Stomach (tissue), 9 donors: ENCODE results near the gene NTPCR. TPM values are rescaled to one million over a fixed set of nuclear protein-coding genes. Genes with fewer than 3 reads are reported as not detected.

Experiments
- DNase-seq, 2 donors: peaks; one replicate each; pipeline versions ENCODE4 v3.0.0 to v3.0.0-alpha.2; 2013 to 2019
- H3K27ac ChIP-seq, 5 donors: fragments of 200-600 bp in 4 of 5; sonication (generic) in 4 of 5; one replicate each; pipeline ENCODE4 v1.5.1; 2013 to 2019; ENCODE audit warnings: mild to moderate bottlenecking in 1 of 5, moderate library complexity in 1 of 5
- H3K27me3 ChIP-seq, 3 donors: fragments of 200-600 bp; sonication (generic); one replicate each; pipeline ENCODE4 v1.5.1; 2017 to 2019; ENCODE audit warnings: mixed run types in 1 of 3
- H3K36me3 ChIP-seq, 4 donors: fragments of 200-600 bp; sonication (generic); 1 replicate in 3 of 4; 2 replicates in 1 of 4; pipeline ENCODE4 v1.5.1; 2016 to 2019
- H3K4me1 ChIP-seq, 4 donors: fragments of 200-600 bp; sonication (generic); one replicate each; pipeline ENCODE4 v1.5.1; 2016 to 2019
- H3K4me3 ChIP-seq, 4 donors: fragments of 200-600 bp; sonication (generic) in 3 of 4; one replicate each; pipeline ENCODE4 v1.5.1; 2016 to 2019; ENCODE audit warnings: mild to moderate bottlenecking in 1 of 4
- H3K9me3 ChIP-seq, 4 donors: fragments of 200-600 bp; sonication (generic); one replicate each; pipeline ENCODE4 v1.5.1; 2016 to 2019
- EP300 ChIP-seq: sonication (generic); formaldehyde crosslinking; IDR thresholded peaks from one replicate; pipeline ENCODE4 v1.6.1; 2017; ENCODE audit warnings: antibody characterized with exemption
- POLR2A ChIP-seq, 4 donors: fragments of 450-650 bp; IDR thresholded peaks; one replicate each; pipeline ENCODE4 v1.6.1; 2016; ENCODE audit warnings: antibody characterized with exemption in 4 of 4, control low read depth in 2 of 4, mild to moderate bottlenecking in 1 of 4, moderate library complexity in 1 of 4
- POLR2AphosphoS5 ChIP-seq, 3 donors: sonication (generic); formaldehyde crosslinking; IDR thresholded peaks; one replicate each; pipeline ENCODE4 v1.6.1; 2016; ENCODE audit warnings: antibody characterized with exemption in 3 of 3
- WGBS, 5 donors: extraction: QIAGEN DNeasy Blood & Tissue Kit in 3 of 5; methylation state at CpG; one replicate each; pipeline versions ENCODE4 v1.1.5 to v1.1.7; 2013 to 2018; 5-methylcytosine and 5-hydroxymethylcytosine counted together
- intact Hi-C: fragments of 100-400 bp; cut with DNase I; formaldehyde crosslinking; loops from one replicate; pipeline ENCODE4 v1.15.1; 2023; ENCODE audit warnings: low total_unique reads
- polyA plus RNA-seq, 3 donors: library from polyadenylated mRNA; stranded (reverse); fragments of 200-250 nt; gene quantifications; one replicate each; pipeline ENCODE4 v1.2.3, GENCODE V29; 2013
- total RNA-seq, 5 donors: library from RNA; depleted of rRNA; stranded (reverse); fragments of >200 nt; gene quantifications; one replicate each; pipeline versions ENCODE4 v1.1.0 to v1.2.3, GENCODE V29; 2014 to 2016
- TF ChIP-seq, protein P1 (sequence below), 7 experiments: fragments of 450-650 bp in 4 of 7; fragments of 200-600 bp in 3 of 7; sonication (generic) in 3 of 7; IDR thresholded peaks; one replicate each; pipeline ENCODE4 v1.5.1; 2016 to 2019; ENCODE audit warnings: antibody characterized with exemption in 7 of 7, control low read depth in 2 of 7, mild to moderate bottlenecking in 1 of 7
- donor health status: healthy with polysubstance abuse.
- donor health status: Bipolar disorder and iron deficiency.
- donor health status: healthy.

The NTPCR gene
- total and polyA plus RNA-seq, 8 donors, result 14.9 to 56.3 (median 43.1) TPM

DNA sequence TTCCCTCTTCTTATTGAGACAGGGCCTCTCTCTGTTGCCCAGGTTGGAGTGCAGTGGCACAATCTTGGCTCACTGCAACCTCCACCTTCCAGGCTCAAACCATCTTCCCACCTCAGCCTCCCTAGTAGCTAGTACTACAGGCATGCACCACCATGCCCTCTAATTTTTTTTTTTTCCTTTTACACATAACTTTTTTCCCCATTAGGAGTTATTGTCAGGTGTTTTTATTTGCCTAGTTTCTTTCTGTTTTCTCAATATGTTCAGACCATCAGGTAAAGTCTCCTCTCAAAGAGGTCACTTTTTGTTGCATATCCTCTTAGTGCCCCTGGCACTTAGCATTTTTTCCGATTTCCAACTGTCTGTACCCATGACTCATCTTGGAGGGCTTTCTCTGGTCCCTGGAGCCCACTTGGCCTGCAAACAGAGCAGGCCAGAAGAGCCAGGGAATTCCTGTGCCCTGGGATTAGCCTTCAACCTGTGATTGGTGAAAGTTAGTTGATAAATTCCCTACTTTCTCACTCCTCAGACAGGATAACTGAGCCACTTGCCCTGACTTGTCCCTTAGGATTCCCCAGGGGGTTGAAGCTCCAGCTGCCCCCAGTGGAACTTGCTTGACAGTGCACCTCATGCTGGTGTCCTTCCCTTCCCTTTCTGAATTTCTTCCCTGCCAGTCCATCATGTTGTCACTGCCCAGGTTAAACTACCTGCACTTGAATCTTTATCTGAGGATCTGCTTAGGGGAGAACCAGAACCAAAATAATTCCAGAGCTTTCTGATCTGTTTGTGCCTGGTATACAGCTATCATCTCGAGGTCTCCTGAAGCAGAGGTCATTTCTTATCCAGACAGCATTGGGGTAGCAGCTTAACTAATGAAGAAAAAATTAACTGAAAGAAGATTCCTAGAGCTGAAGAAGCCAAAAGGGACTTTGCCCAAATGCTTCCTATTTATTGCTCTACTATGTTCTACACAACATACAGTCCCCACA is 2.4 kb downstream of the NTPCR start:
- intact Hi-C loops, result loop anchor here (10.0 kb wide), 1 partner anchor 318 kb away; the partner anchor contains the start of gene SIPA1L2
- WGBS, 5 donors, result 83 to 96% (median 91%) methylated on average over 2 of the region's 2 CpGs
- no peak overlapping the region for H3K27ac ChIP-seq

DNA sequence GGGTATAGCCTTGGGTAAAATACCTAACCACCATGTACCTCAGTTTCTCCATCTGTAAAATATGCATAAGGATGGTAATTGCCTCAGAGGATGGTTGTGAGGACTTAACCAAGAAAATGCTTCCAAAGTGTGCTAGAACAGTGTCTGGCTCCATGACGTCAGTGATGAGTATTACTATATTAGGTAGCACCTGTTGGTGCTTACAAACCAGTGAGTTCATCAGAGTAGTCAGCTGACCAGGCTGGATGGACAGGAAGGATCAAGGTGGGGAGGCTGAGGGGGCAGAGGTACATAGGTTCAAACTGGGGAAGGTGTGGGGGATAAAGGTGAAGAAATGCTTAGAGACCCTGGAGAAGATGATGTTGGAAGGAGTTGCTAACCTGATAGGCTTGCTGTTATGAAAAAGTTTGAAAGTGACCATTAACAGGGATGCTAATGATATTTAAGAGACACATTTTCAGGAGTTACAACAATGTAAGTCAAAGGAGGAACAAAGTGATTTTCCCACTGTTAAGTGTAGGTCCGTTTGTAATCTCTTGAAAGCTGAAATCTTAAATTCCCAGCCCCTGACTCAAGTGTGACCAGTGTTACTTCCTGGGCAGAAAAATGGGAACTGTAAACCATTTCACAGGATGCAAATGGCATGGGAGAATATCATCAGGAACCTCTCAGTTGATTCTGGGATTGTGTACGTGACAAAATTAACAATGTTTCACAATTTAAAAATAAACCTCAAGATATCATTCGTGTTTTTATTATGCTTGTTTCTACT is 4.4 kb downstream of the NTPCR start:
- Histone ChIP-seq H3K4me1 (peaks cover 13 to 25% (median 22%) of the 10 kb centered on the region in 4 donors), H3K27ac (no peak overlapping the region), H3K36me3 (peaks cover 0 to 40% (median 36%) of the 10 kb centered on the region in 4 donors), H3K4me3 (no peak overlapping the region), H3K9me3 (peaks cover 0 to 8% (median 3%) of the 10 kb centered on the region in 4 donors), H3K27me3 (no peaks in the 10 kb centered on the region)
- no peak for DNase-seq
- no peak for TF ChIP-seq POLR2A (IDR thresholded peaks at IDR 0.05)
- TF ChIP-seq, protein P1, sequence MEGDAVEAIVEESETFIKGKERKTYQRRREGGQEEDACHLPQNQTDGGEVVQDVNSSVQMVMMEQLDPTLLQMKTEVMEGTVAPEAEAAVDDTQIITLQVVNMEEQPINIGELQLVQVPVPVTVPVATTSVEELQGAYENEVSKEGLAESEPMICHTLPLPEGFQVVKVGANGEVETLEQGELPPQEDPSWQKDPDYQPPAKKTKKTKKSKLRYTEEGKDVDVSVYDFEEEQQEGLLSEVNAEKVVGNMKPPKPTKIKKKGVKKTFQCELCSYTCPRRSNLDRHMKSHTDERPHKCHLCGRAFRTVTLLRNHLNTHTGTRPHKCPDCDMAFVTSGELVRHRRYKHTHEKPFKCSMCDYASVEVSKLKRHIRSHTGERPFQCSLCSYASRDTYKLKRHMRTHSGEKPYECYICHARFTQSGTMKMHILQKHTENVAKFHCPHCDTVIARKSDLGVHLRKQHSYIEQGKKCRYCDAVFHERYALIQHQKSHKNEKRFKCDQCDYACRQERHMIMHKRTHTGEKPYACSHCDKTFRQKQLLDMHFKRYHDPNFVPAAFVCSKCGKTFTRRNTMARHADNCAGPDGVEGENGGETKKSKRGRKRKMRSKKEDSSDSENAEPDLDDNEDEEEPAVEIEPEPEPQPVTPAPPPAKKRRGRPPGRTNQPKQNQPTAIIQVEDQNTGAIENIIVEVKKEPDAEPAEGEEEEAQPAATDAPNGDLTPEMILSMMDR (IDR thresholded peaks at IDR 0.05), result no peak
- TF ChIP-seq EP300, result no peak
- TF ChIP-seq POLR2AphosphoS5 (IDR thresholded peaks at IDR 0.05), result no peak
- WGBS, 5 donors, result 83 to 92% (median 90%) methylated on average over 4 of the region's 4 CpGs
- intact Hi-C loops, result loop anchor here (10.0 kb wide), 1 partner anchor 320 kb away; the partner anchor contains the start of gene SIPA1L2

More for the DNA sequence above, 2.4 kb downstream of the NTPCR start:
- no peak for TF ChIP-seq EP300
- no peak for TF ChIP-seq POLR2AphosphoS5 (IDR thresholded peaks at IDR 0.05)
- TF ChIP-seq, protein P1 (IDR thresholded peaks at IDR 0.05), result peak in 5 of 7 experiments; percentile 5 to 61 (median 54)
- TF ChIP-seq POLR2A (IDR thresholded peaks at IDR 0.05), result no peak
- Histone ChIP-seq H3K36me3 (peaks cover 0 to 20% (median 19%) of the 10 kb centered on the region in 4 donors), H3K9me3 (peaks cover 0 to under 1% (median 0%) of the 10 kb centered on the region in 4 donors), H3K27me3 (no peaks in the 10 kb centered on the region), H3K4me1 (peaks cover 15 to 29% (median 24%) of the 10 kb centered on the region in 4 donors), H3K4me3 (no peak overlapping the region)
- peak; percentile 39 to 53 for DNase-seq

DNA sequence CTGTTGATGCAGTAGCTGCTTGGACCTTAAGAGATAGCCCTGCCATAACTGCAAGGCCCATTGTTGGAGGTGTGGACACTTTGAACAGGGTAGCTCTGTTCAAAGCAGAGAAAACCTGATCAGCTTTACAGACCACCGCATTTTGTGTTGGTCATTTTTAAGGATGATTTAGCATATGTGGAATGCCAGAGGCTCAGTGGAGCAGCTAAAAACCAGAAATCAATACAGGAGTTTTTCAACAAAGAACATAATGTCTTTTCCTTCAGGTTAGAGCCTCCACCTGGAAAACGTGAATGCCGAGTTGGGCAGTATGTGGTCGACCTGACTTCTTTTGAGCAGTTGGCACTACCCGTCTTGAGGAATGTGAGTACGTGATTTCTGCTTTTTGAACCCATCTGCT is 5.7 kb downstream of the NTPCR start:
- peaks cover 0 to 44% (median 37%) of the 10 kb centered on the region in 4 donors for H3K36me3 ChIP-seq
- peaks cover 7 to 21% (median 20%) of the 10 kb centered on the region in 4 donors for H3K4me1 ChIP-seq
- no peak overlapping the region for H3K27ac ChIP-seq
- 96 to 100% (median 97%) methylated on average over 6 of the region's 6 CpGs for WGBS, 5 donors
- intact Hi-C loops, result loop anchor here (10.0 kb wide), 1 partner anchor 321 kb away; the partner anchor contains the start of gene SIPA1L2
- TF ChIP-seq POLR2AphosphoS5 (IDR thresholded peaks at IDR 0.05), result no peak
- no peak for TF ChIP-seq EP300
- H3K4me3 ChIP-seq, result no peak overlapping the region
- no peaks in the 10 kb centered on the region for H3K27me3 ChIP-seq
- DNase-seq, result no peak
- peaks cover 0 to 8% (median 3%) of the 10 kb centered on the region in 4 donors for H3K9me3 ChIP-seq

DNA sequence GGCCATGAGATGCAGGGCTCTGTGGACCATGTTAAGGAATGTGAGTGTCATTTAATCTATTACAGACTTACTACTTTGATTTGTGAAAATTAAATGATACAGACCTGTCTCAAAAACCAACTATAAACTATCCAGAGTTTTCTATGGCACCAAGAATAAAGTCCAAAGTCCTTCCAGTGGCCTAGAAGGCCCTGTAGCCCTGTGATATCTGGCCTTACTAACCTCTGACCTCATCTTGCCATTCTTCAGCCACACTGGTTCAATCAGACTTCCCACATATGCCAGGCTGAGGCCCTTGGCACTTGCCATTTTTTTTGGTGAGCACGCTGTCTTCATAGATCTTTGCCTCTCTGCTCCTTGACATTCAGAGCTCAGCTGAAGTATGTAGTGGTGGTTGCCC is 7.7 kb downstream of the NTPCR start:
- TF ChIP-seq, protein P1 (IDR thresholded peaks at IDR 0.05), result no peak
- TF ChIP-seq POLR2A (IDR thresholded peaks at IDR 0.05) (no peak), POLR2AphosphoS5 (IDR thresholded peaks at IDR 0.05) (no peak), EP300 (no peak)
- Histone ChIP-seq H3K27ac (no peak overlapping the region), H3K4me3 (no peak overlapping the region), H3K27me3 (no peaks in the 10 kb centered on the region), H3K36me3 (peaks cover 0 to 44% (median 37%) of the 10 kb centered on the region in 4 donors), H3K4me1 (peaks cover 0 to 13% (median 10%) of the 10 kb centered on the region in 4 donors), H3K9me3 (peaks cover 0 to 8% (median 3%) of the 10 kb centered on the region in 4 donors)
- no peak for DNase-seq
- intact Hi-C loops, result loop anchor here (10.0 kb wide), 1 partner anchor 323 kb away; the partner anchor contains the start of gene SIPA1L2
- WGBS, 5 donors, result 97 to 100% (median 100%) methylated on average over 1 of the region's 1 CpG
